ENCODE results near the gene MAPK8.

The MAPK8 gene

GRCh38 chr10:48464871-48465736 is 158.6 kb downstream of the MAPK8 start:
- no peak for DNase-seq

GRCh38 chr10:48465860-48466521 is 159.5 kb downstream of the MAPK8 start:
- DNase-seq: no peak

GRCh38 chr10:48466611-48467240 is 160.2 kb downstream of the MAPK8 start:
- no peak for DNase-seq

- no peak for DNase-seq
These were observed 161.2 kb downstream of the MAPK8 start for GRCh38 chr10:48467669-48468068.

DNA sequence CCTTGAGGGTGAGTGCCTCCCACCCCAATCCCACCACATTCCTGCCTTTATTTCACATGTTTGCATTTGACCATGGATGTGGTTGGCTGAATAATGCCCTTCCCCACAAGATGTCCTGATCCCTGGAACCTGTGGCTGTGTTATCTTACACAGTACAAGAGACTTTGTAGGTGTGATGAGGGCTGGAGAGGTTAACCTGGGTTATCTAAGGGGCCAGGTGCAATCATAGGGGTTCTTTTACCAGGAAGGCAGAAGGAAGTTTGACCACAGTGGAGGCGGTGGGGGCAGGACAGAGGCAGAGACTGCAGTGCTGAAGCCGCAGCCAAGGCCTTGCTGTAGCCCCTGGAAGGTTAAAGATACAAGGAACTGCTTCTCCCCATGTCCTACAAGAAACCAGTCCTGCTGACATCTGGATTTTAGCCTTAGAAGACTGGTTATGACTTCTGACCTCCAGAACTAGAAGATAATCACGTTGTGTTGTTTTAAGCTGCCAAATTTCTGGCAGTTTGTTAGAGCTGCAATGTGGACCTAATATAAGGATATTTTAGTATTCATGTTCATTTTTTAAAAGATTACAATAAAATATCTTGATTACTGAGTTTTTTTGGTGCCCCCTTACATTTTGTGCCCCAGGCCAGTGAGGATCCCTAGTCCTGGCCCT is 161.8 kb downstream of the MAPK8 start:
- DNase-seq: no peak

DNA sequence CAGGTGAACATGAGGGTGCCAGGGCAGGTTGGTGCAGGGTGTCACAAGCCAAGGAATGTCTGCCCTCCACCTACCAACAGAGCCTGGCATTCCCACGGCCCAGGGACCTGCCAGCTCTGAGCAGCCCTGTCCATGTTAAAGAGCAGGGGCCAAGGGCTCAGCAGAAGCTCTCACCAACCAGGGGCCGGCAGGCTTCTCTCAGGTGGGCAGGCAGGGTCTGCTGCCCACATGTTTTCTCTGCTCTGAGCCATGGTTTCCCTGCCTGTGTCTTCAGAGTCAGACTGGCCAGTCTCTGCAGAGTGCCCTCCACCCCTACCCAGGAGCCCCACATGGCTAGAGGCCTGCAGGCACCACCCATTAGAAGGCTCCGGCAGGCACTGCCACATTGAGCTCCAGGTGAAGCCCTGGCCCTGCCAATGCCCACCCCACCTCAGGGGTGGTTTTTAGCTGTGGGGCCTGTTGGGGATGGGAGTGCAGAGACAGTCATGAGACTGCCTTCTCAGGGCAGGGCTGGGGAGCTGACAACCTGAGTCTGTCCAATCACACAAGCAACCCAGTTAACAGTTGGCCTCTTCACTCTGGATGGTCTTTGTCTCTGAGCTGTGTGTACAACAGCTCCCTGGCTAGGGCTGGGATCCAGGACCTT is 162.5 kb downstream of the MAPK8 start:
- no peak for DNase-seq

- no peak for DNase-seq
These were observed 163.1 kb downstream of the MAPK8 start for GRCh38 chr10:48469516-48470020.

- no peak for DNase-seq
These were observed 163.8 kb downstream of the MAPK8 start for GRCh38 chr10:48470115-48470892.

DNA sequence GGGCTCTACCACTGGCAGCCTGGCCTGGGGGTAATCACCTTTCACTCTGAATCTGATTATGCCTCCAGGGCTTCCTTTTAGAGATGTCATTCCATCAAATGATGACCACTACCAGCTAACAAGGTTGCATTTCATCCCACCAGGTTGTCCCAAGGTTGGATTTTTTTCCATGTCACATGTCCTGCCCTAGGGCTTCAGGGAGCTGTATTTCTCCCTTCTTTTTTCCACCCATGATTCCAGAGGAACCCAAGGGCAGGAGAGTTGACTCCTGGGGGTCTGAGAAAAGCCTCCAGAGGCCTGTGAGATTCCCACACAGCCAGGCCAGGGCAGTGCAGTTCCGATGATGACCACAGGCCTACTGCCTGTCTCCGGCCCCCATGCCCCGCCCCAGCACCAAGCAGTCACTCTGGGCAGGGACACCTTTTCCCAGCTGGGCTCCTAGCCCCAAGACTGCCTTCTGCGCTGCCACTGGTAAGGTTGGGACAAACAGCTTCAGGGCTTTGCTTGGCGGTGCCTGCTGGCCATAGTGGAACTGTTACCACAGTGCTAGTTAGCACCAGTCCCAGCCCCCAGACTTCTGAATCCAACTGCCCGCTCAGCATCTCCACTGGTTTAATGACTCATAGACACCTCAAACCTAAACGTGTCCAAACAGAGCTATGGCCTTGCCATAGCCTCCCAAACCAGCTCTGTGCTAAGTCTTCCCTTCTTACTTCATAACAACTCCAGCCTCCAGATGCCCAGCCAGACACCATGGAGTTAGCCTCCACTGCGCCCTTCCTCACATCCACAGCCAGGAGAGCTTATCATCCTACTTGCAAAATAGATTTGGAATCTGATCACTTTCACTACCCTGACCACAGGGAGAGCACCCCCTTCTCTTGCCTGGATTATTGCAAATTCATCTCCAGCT is 164.7 kb downstream of the MAPK8 start:
- DNase-seq: no peak

DNA sequence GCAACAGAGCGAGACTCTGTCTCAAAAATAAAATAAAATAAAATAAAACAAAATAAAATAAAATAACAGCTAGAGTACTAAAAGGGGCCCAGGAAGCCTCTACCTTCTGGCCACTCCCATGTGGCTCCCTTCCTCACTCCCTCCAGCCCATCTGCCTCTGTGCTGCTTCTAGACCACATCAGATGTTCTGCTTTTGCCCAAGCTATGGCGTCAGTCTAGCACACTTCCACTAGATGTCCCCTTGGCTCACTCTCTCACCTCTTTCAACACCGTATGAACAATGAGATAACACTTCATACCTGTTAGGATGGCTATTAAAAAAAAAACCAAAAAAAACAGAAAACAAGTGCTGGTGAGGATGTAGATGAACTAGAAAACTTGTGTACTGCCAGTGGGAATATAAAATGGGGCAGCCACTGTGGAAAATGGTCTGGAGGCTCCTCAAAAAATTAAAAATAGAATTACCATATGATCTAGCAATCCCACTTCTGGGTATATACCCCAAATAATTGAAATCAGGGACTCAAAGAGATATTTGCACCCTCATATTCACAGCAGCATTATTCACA is 166.1 kb downstream of the MAPK8 start:
- no peak for DNase-seq

- DNase-seq: no peak
These were observed 167.2 kb downstream of the MAPK8 start for GRCh38 chr10:48473704-48474103.

- no peak for DNase-seq
These were observed 168.4 kb downstream of the MAPK8 start for GRCh38 chr10:48474765-48475365.

GRCh38 chr10:48475943-48476278 is 169.4 kb downstream of the MAPK8 start:
- DNase-seq: no peak

GRCh38 chr10:48476279-48476982 is 170.0 kb downstream of the MAPK8 start:
- no peak for DNase-seq

DNA sequence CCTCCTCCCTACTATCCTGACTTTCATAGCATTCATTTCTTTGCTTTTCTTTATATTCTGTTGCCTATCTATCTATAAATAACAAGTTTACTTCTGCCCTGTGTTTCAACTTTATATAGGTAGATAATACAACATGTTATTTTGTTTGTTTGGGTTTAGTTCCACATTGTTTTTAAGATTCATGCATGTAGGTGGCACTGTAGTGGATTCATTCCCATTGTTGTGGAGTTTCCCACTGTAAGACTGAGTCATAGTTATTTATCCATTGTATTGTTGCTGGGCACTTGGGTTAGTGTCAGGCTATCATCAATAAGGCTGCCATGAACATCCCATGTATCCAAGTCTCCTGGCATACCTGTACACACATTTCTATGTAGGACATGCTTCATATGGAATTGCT is 170.7 kb downstream of the MAPK8 start:
- no peak for DNase-seq

GRCh38 chr10:48477616-48478015 is 171.1 kb downstream of the MAPK8 start:
- DNase-seq: no peak

DNA sequence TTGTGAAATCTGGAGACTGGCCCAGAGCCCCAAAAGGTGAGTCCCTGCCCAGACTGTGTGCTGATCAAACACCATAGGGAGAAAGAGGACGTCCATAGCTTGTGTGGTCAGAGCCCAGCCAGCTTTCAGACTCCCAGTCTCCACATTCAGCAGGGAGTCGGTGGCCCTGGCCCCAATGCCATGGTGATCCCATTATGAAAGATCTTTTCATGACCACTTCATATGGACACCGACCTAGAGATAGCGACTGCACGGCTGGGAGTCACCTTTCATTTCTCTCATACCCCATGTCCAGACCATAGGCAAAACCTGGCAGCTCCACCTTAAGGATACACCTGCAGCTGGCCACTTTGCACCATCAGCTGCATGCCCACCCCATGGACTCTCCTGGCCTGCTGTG is 172.0 kb downstream of the MAPK8 start:
- DNase-seq: no peak

DNA sequence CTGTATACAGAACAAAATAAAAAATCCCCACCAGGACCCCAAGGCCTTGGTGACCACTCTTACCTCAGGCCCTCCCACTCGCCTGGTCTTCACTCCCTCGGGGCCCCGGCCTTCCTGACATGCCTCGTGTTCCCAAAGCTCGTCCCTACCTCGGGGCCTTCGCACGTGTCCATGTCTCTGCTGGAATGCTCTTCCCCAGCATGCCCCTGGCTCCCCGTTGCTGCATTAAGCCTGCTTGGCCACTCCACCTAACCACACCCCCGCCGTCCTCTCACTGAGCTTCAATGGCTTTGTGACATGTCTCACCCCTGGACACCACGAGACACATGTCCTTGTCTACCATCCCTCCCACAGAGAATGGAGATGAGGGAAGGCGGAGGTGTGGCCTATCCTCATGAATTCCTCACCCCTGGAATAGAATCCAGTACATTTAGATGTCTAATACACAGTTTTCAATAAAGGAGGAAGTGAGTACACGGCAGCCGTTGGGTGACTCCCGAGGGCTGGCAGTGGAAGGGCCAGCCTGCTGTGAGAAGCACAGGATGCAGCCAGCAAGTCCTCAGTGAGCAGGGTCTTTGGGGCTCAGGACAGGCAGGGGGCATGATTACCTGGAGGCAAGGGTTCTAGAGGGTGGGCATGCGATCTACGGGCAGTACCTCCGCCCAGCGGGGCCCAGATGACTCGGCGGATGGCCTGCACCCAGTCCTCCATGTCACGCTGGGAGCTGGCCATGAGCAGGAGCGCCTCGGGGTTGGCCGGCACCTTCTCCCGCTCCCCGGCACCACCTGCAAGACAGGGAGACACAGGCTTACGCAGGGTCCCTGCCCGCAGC is 172.7 kb downstream of the MAPK8 start:
- DNase-seq: no peak

Data from NCI-H510A (cell line).